Naive B cell (primary cell): Measurements from ENCODE around the gene EIF2B4. TPM values are rescaled to one million over a fixed set of nuclear protein-coding genes. Genes with fewer than 3 reads are reported as not detected.

Experiments used
- ATAC-seq, 2 donors: fragments of 150-1000 bp; cut with Tn5 transposase; 2 replicates each; pipeline ENCODE4 v1.10.0; 2021; ENCODE audit warnings: low read depth in 2 of 2, mild to moderate bottlenecking in 2 of 2, moderate library complexity in 2 of 2
- DNase-seq: peaks from one replicate; pipeline ENCODE4 v3.0.0; 2022
- H3K27ac Mint-ChIP-seq, 6 donors: one replicate each; pipeline ENCODE4 v1.8.0; 2020 to 2022; ENCODE audit warnings: mild to moderate bottlenecking in 6 of 6, mixed read lengths in 6 of 6, moderate library complexity in 5 of 6, inconsistent platforms in 2 of 6
- H3K27me3 Mint-ChIP-seq, 3 donors: one replicate each; pipeline ENCODE4 v1.8.0; 2021 to 2022; ENCODE audit warnings: mixed read lengths in 3 of 3, mild to moderate bottlenecking in 1 of 3
- H3K36me3 Mint-ChIP-seq, 2 donors: one replicate each; pipeline ENCODE4 v1.8.0; 2020 to 2022; ENCODE audit warnings: mixed read lengths in 2 of 2, inconsistent platforms in 1 of 2, mild to moderate bottlenecking in 1 of 2
- H3K4me1 Mint-ChIP-seq, 3 donors: one replicate each; pipeline ENCODE4 v1.8.0; 2020 to 2022; ENCODE audit warnings: mixed read lengths in 3 of 3, inconsistent platforms in 1 of 3, mild to moderate bottlenecking in 1 of 3, moderate library complexity in 1 of 3
- H3K4me3 Mint-ChIP-seq, 8 donors: one replicate each; pipeline ENCODE4 v1.8.0; 2020 to 2022; ENCODE audit warnings: mild to moderate bottlenecking in 8 of 8, mixed read lengths in 8 of 8, moderate library complexity in 8 of 8, inconsistent platforms in 2 of 8
- H3K9me3 Mint-ChIP-seq, 7 donors: one replicate each; pipeline ENCODE4 v1.8.0; 2020 to 2022; ENCODE audit warnings: mixed read lengths in 7 of 7, mild to moderate bottlenecking in 5 of 7, inconsistent platforms in 2 of 7, moderate library complexity in 1 of 7
- polyA plus RNA-seq, 6 donors: library from polyadenylated mRNA; unstranded; fragments of 300-500 nt; fragmentation: Illumina TruSeq; gene quantifications; one replicate each; pipeline ENCODE4 v1.2.3, GENCODE V29; 2021; ENCODE audit warnings: low read depth in 6 of 6

The EIF2B4 gene
- polyA plus RNA-seq, 6 donors from 2014 or later: 16.3 to 38.9 (median 30.3) TPM

GRCh38 chr2:27381577-27382181 lies 11.5 kb upstream of the EIF2B4 start:
- Mint-ChIP-seq H3K27ac (peak overlapping the region; percentile 89 to 98 (median 96)), H3K27me3 (no peaks in the 10 kb centered on the region), H3K9me3 (no peaks in the 10 kb centered on the region), H3K36me3 (peaks cover 14 to 28% of the 10 kb centered on the region in 2 donors), H3K4me3 (peak overlapping the region; percentile 79 to 91 (median 84)), H3K4me1 (peaks cover 26 to 42% (median 34%) of the 10 kb centered on the region in 3 donors)
- ATAC-seq (no peak), DNase-seq (no peak)

GRCh38 chr2:27380626-27381545 lies 10.7 kb upstream of the EIF2B4 start, which contains the start of gene ZNF513:
TSS of gene ZNF513 (minus strand) at chr2:27380734. CDS start at chr2:27380526, 208 bp downstream.
- H3K27me3 Mint-ChIP-seq: no peaks in the 10 kb centered on the region
- H3K36me3 Mint-ChIP-seq: peaks cover 14 to 31% of the 10 kb centered on the region in 2 donors
- H3K9me3 Mint-ChIP-seq: no peaks in the 10 kb centered on the region
- ATAC-seq (peak; percentile 99), DNase-seq (peak; percentile 86)
- peak within 1 kb of the TSS; percentile 79 to 96 (median 90) for H3K4me3 Mint-ChIP-seq
- H3K4me1 Mint-ChIP-seq: peaks cover 26 to 43% (median 34%) of the 10 kb centered on the region in 3 donors
- H3K27ac Mint-ChIP-seq: peak within 1 kb of the TSS; percentile 91 to 98 (median 97)

- Mint-ChIP-seq H3K27ac (peak overlapping the region; percentile 90 to 97 (median 92)), H3K36me3 (peaks cover 11 to 22% of the 10 kb centered on the region in 2 donors), H3K4me1 (peaks cover 26 to 43% (median 30%) of the 10 kb centered on the region in 3 donors), H3K27me3 (no peaks in the 10 kb centered on the region), H3K9me3 (no peaks in the 10 kb centered on the region), H3K4me3 (peak overlapping the region; percentile 79 to 96 (median 89))
- ATAC-seq (no peak), DNase-seq (no peak)
These were observed 9.9 kb upstream of the EIF2B4 start for GRCh38 chr2:27379836-27380625.

GRCh38 chr2:27379383-27379835 lies 9.3 kb upstream of the EIF2B4 start:
- Mint-ChIP-seq H3K4me1 (peaks cover 32 to 47% (median 35%) of the 10 kb centered on the region in 3 donors), H3K4me3 (peak overlapping the region; percentile 79 to 96 (median 89)), H3K36me3 (peaks cover 6 to 17% of the 10 kb centered on the region in 2 donors), H3K27ac (peak overlapping the region; percentile 90 to 97 (median 92)), H3K9me3 (no peaks in the 10 kb centered on the region), H3K27me3 (no peaks in the 10 kb centered on the region)
- ATAC-seq (no peak), DNase-seq (no peak)

- H3K4me1 Mint-ChIP-seq: peaks cover 32 to 50% (median 34%) of the 10 kb centered on the region in 3 donors
- no peak for DNase-seq
- H3K4me3 Mint-ChIP-seq: peak overlapping the region in 7 of 8 donors; percentile 3 to 96 (median 79)
- no peaks in the 10 kb centered on the region for H3K27me3 Mint-ChIP-seq
- peaks cover under 1 to 12% of the 10 kb centered on the region in 2 donors for H3K36me3 Mint-ChIP-seq
- ATAC-seq: no peak
- H3K27ac Mint-ChIP-seq: peak overlapping the region in 4 of 6 donors; percentile 54 to 97 (median 92)
- no peaks in the 10 kb centered on the region for H3K9me3 Mint-ChIP-seq
These were observed 8.7 kb upstream of the EIF2B4 start for GRCh38 chr2:27378809-27379290.

GRCh38 chr2:27378096-27378808 lies 8.1 kb upstream of the EIF2B4 start:
- peaks cover 33 to 50% (median 36%) of the 10 kb centered on the region in 3 donors for H3K4me1 Mint-ChIP-seq
- H3K36me3 Mint-ChIP-seq: peaks cover 0 to 7% of the 10 kb centered on the region in 2 donors
- no peak for DNase-seq
- H3K27ac Mint-ChIP-seq: peak overlapping the region in 4 of 6 donors; percentile 44 to 91 (median 81)
- peak overlapping the region in 4 of 8 donors; percentile 12 to 70 (median 44) for H3K4me3 Mint-ChIP-seq
- H3K9me3 Mint-ChIP-seq: no peaks in the 10 kb centered on the region
- H3K27me3 Mint-ChIP-seq: no peaks in the 10 kb centered on the region
- ATAC-seq: no peak

GRCh38 chr2:27377618-27378095 lies 7.5 kb upstream of the EIF2B4 start:
- peak overlapping the region in 3 of 8 donors; percentile 44 to 77 (median 64) for H3K4me3 Mint-ChIP-seq
- peak overlapping the region in 2 of 6 donors; percentile 9 to 66 for H3K27ac Mint-ChIP-seq
- DNase-seq (no peak), ATAC-seq (no peak)
- no peaks in the 10 kb centered on the region for H3K27me3 Mint-ChIP-seq
- no peaks in the 10 kb centered on the region for H3K9me3 Mint-ChIP-seq
- H3K36me3 Mint-ChIP-seq: peaks cover 3 to 7% of the 10 kb centered on the region in 2 donors
- peaks cover 37 to 54% (median 42%) of the 10 kb centered on the region in 3 donors for H3K4me1 Mint-ChIP-seq

- Mint-ChIP-seq H3K9me3 (no peaks in the 10 kb centered on the region), H3K4me3 (peak overlapping the region in 2 of 8 donors; percentile 38 to 72), H3K27ac (peak overlapping the region in 2 of 6 donors; percentile 32 to 83), H3K4me1 (peaks cover 43 to 58% (median 48%) of the 10 kb centered on the region in 3 donors), H3K36me3 (peaks cover 5 to 7% of the 10 kb centered on the region in 2 donors), H3K27me3 (no peaks in the 10 kb centered on the region)
- no peak for ATAC-seq
- no peak for DNase-seq
These were observed 6.9 kb upstream of the EIF2B4 start for GRCh38 chr2:27376866-27377617.

- Mint-ChIP-seq H3K9me3 (no peaks in the 10 kb centered on the region), H3K27ac (peak overlapping the region in 2 of 6 donors; percentile 9 to 32), H3K4me3 (peak overlapping the region in 1 of 8 donors; percentile 36), H3K36me3 (peaks cover 5 to 7% of the 10 kb centered on the region in 2 donors), H3K4me1 (peaks cover 44 to 60% (median 49%) of the 10 kb centered on the region in 3 donors), H3K27me3 (no peaks in the 10 kb centered on the region)
- DNase-seq: no peak
- no peak for ATAC-seq
These were observed 6.2 kb upstream of the EIF2B4 start for GRCh38 chr2:27376151-27376865.

- H3K27ac Mint-ChIP-seq: peak overlapping the region in 1 of 6 donors; percentile 32
- H3K9me3 Mint-ChIP-seq: no peaks in the 10 kb centered on the region
- ATAC-seq (no peak), DNase-seq (no peak)
- peak overlapping the region in 1 of 8 donors; percentile 36 for H3K4me3 Mint-ChIP-seq
- H3K4me1 Mint-ChIP-seq: peaks cover 40 to 58% (median 48%) of the 10 kb centered on the region in 3 donors
- no peaks in the 10 kb centered on the region for H3K27me3 Mint-ChIP-seq
- peaks cover 6 to 9% of the 10 kb centered on the region in 2 donors for H3K36me3 Mint-ChIP-seq
These were observed 5.5 kb upstream of the EIF2B4 start for GRCh38 chr2:27375513-27376099.
